ENCODE measurements around the gene WDFY3. TPM values are rescaled to one million over a fixed set of nuclear protein-coding genes. Genes with fewer than 3 reads are reported as not detected.

The WDFY3 gene
- polyA plus RNA-seq, 2 of the 4 experiments (the other 2 are of a cell fraction): 6.6 to 25.1 TPM

DNA sequence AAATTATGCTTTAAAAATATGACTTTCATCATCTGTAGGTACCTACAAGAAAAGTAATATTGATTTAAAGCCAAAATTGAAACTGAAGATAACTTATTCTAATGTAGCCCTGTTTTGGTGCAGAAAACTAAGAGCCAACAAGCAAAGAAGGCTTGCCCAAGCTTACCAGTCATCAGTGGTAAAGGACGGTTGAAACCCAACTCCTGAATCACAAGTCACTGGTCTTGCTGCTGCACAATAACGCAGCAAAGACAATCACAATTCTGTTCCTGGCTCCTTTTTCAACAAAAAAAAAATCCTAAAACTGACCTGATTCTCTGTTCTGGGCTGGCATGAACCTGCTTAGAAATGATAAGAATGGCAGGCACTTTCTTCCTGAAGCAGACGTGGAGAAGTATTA is 34.5 kb downstream of the WDFY3 start (continued):
- TF ChIP-seq HDAC2 (IDR thresholded peaks at IDR 0.05): no peak

DNA sequence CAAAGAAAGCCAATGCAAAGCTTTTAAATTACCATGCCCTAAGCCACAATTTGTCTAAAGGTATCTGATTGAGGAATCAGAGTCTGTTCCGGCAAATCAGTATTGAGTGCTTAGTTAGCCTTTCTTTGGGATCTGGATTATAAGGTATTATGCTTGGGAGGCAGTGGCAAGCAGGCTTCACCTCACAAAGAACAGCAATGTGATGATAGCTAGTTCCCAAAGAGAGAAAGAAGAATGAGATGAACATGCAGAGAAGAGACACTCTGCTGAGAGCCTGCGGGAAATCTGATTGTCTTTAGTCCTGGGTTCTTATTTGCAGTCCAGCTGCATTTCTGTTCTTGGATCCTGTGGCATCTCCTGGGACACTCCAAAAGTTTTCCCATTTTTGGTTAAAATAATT is 35.2 kb downstream of the WDFY3 start:
- no peak overlapping the region for H3K4me2 ChIP-seq
- ATAC-seq (no peak), FAIRE-seq (no peak), DNase-seq (ENCODE audit: low read depth in 1 of 2, low spot score in 1 of 2) (no peak)
- POLR2A ChIA-PET: no interaction called here
- H3K4me3 ChIP-seq: no peak overlapping the region
- CTCF ChIA-PET: no interaction called here
- H3K4me1 ChIP-seq: no peaks in the 10 kb centered on the region
- no peak overlapping the region for H3K27ac ChIP-seq
- no peaks in the 10 kb centered on the region for H3K9me3 ChIP-seq
- TF ChIP-seq TP53 (CRISPR knock-in tag; IDR thresholded peaks at IDR 0.05): no peak
- no peak for TF ChIP-seq HOXB13 (CRISPR knock-in tag; IDR thresholded peaks at IDR 0.05; ENCODE audit: low read depth)
- no peak for TF ChIP-seq ZC3H11A (IDR thresholded peaks at IDR 0.05)
- no peak for TF ChIP-seq RNF2 (IDR thresholded peaks at IDR 0.05; ENCODE audit: borderline replicate concordance, low read depth)
- TF ChIP-seq PHF8 (IDR thresholded peaks at IDR 0.05; ENCODE audit: borderline replicate concordance, low read depth): no peak
- no peak for TF ChIP-seq RFX5 (IDR thresholded peaks at IDR 0.05)
- TF ChIP-seq CEBPB (IDR thresholded peaks at IDR 0.05): no peak
- no peak for TF ChIP-seq ZSCAN20 (CRISPR knock-in tag; IDR thresholded peaks at IDR 0.05)
- no peak for TF ChIP-seq RARB (CRISPR knock-in tag; IDR thresholded peaks at IDR 0.05)
- no peak for TF ChIP-seq MYC (IDR thresholded peaks at IDR 0.05; ENCODE audit: borderline replicate concordance, low read length)
- TF ChIP-seq GATA3 (IDR thresholded peaks at IDR 0.05; ENCODE audit: borderline replicate concordance): no peak
- no peak for TF ChIP-seq NFE2L2 (conservative IDR thresholded peaks at IDR 0.05; ENCODE audit: low read length)
- no peak for TF ChIP-seq CBX8 (IDR thresholded peaks at IDR 0.05)
- TF ChIP-seq ESRRA (IDR thresholded peaks at IDR 0.05; ENCODE audit: borderline replicate concordance, low read length): no peak
- TF ChIP-seq EHMT2 (IDR thresholded peaks at IDR 0.05; ENCODE audit: low read depth): no peak
- 95% methylated on average over 2 of the region's 2 CpGs for WGBS (ENCODE audit: missing lambda C conversion rate)

- Histone ChIP-seq H3K9me3 (no peaks in the 10 kb centered on the region), H3K4me2 (no peak overlapping the region), H3K4me3 (no peak overlapping the region), H3K4me1 (no peaks in the 10 kb centered on the region), H3K27ac (no peak overlapping the region)
- ATAC-seq (no peak), DNase-seq (ENCODE audit: low read depth in 1 of 2, low spot score in 1 of 2) (no peak), FAIRE-seq (no peak)
- TF ChIP-seq, protein P1, sequence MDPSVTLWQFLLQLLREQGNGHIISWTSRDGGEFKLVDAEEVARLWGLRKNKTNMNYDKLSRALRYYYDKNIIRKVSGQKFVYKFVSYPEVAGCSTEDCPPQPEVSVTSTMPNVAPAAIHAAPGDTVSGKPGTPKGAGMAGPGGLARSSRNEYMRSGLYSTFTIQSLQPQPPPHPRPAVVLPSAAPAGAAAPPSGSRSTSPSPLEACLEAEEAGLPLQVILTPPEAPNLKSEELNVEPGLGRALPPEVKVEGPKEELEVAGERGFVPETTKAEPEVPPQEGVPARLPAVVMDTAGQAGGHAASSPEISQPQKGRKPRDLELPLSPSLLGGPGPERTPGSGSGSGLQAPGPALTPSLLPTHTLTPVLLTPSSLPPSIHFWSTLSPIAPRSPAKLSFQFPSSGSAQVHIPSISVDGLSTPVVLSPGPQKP (IDR thresholded peaks at IDR 0.05; ENCODE audit: low read depth, low read length): no peak
- TF ChIP-seq EHF (CRISPR knock-in tag; IDR thresholded peaks at IDR 0.05) (no peak), CBX8 (IDR thresholded peaks at IDR 0.05) (no peak), CBX2 (IDR thresholded peaks at IDR 0.05; ENCODE audit: borderline replicate concordance, low read depth) (no peak), ZC3H11A (IDR thresholded peaks at IDR 0.05) (no peak), JUNB (IDR thresholded peaks at IDR 0.05) (no peak), HDAC2 (IDR thresholded peaks at IDR 0.05) (no peak), PBX3 (IDR thresholded peaks at IDR 0.05) (no peak), HOXB13 (CRISPR knock-in tag; IDR thresholded peaks at IDR 0.05; ENCODE audit: low read depth) (no peak), CHD2 (IDR thresholded peaks at IDR 0.05; ENCODE audit: low read length, partially characterized antibody) (no peak), ZFP36 (IDR thresholded peaks at IDR 0.05; ENCODE audit: borderline replicate concordance, partially characterized antibody) (no peak), ESRRA (IDR thresholded peaks at IDR 0.05; ENCODE audit: borderline replicate concordance, low read length) (no peak), CHD4 (IDR thresholded peaks at IDR 0.05; ENCODE audit: borderline replicate concordance) (no peak), FOSB (CRISPR knock-in tag; IDR thresholded peaks at IDR 0.05) (no peak), KDM5A (IDR thresholded peaks at IDR 0.05) (no peak)
- WGBS (ENCODE audit: missing lambda C conversion rate): 93% methylated on average over 5 of the region's 5 CpGs
- POLR2A ChIA-PET: no interaction called here
- CTCF ChIA-PET: no interaction called here
Observed at GRCh38 chr4:84928089-84928488, 38.4 kb downstream of the WDFY3 start.
